ENCODE measurements around the gene SLC16A1.

The SLC16A1 gene

DNA sequence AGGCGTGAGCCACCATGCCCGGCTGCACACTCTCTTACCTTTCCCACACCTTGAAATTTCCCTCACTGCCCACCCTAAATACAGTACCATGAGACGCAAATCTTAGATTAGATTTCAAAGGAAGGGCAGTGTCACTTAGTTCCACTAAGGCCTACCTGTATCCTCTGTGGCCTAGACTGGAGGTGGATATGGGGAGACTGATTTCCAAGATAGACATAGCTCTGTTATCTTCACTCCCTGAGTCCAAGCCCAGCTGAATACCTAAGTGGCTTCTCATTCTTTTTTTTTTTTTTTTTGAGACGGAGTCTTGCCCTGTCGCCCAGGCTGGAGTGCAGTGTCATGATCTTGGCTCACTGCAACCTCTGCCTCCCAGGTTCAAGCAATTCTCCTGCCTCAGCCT lies 89.0 kb downstream of the SLC16A1 start:
- TF ChIP-seq, protein P1, sequence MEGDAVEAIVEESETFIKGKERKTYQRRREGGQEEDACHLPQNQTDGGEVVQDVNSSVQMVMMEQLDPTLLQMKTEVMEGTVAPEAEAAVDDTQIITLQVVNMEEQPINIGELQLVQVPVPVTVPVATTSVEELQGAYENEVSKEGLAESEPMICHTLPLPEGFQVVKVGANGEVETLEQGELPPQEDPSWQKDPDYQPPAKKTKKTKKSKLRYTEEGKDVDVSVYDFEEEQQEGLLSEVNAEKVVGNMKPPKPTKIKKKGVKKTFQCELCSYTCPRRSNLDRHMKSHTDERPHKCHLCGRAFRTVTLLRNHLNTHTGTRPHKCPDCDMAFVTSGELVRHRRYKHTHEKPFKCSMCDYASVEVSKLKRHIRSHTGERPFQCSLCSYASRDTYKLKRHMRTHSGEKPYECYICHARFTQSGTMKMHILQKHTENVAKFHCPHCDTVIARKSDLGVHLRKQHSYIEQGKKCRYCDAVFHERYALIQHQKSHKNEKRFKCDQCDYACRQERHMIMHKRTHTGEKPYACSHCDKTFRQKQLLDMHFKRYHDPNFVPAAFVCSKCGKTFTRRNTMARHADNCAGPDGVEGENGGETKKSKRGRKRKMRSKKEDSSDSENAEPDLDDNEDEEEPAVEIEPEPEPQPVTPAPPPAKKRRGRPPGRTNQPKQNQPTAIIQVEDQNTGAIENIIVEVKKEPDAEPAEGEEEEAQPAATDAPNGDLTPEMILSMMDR (IDR thresholded peaks at IDR 0.05; ENCODE audit: extremely low read depth, missing control alignments) = no peak
- DNase-seq (ENCODE audit: low spot score) = no peak

- no peak for DNase-seq (ENCODE audit: low spot score)
- TF ChIP-seq, protein P1 (IDR thresholded peaks at IDR 0.05; ENCODE audit: extremely low read depth, missing control alignments) = no peak
Measured at GRCh38 chr1:112866151-112866550, 89.8 kb downstream of the SLC16A1 start.

DNA sequence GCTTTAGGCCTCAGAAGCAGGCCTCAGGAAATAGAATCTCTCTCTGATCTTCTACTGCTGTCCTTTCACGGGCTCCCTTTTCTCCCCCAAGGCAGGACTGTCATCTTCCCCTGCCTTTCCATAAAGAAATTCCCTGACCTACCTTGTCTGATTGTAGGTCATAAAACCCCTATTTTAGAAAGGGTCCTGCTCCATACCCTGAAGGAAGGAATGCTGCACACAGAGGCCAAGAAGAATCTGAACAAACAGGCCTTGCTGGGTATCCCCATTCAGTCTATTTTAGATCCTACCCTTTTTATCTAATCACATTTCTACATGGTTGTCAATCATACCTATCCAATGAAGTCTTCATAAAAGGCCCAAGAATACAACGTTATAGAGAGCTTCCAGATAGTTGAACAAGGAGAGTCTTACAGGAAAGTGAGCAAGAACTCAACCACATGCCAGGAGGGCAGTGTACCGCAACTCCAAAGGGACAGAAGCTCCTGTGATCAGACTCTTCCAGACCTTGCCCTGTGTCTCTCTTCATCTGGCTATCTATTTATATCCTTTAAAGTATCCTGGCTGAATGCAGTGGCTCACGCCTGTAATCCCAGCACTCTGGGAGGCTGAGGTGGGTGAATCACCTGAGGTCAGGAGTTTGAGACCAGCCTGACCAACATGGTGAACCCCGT lies 93.1 kb downstream of the SLC16A1 start:
- no peak for DNase-seq (ENCODE audit: low spot score)
- TF ChIP-seq, protein P1 (IDR thresholded peaks at IDR 0.05; ENCODE audit: extremely low read depth, missing control alignments) = no peak
